Erythroblast (primary cell): ENCODE measurements around the gene TP63.

Source experiments
- GATA1 ChIP-seq: IDR thresholded peaks from 2 replicates; pipeline ENCODE4 v1.6.1; 2011; ENCODE audit warnings: low read depth, mild to moderate bottlenecking, control low read depth, low read length, moderate library complexity
- POLR2A ChIP-seq: IDR thresholded peaks from 2 replicates; pipeline ENCODE4 v1.6.1; 2011; ENCODE audit warnings: mild to moderate bottlenecking, low read length

DNA sequence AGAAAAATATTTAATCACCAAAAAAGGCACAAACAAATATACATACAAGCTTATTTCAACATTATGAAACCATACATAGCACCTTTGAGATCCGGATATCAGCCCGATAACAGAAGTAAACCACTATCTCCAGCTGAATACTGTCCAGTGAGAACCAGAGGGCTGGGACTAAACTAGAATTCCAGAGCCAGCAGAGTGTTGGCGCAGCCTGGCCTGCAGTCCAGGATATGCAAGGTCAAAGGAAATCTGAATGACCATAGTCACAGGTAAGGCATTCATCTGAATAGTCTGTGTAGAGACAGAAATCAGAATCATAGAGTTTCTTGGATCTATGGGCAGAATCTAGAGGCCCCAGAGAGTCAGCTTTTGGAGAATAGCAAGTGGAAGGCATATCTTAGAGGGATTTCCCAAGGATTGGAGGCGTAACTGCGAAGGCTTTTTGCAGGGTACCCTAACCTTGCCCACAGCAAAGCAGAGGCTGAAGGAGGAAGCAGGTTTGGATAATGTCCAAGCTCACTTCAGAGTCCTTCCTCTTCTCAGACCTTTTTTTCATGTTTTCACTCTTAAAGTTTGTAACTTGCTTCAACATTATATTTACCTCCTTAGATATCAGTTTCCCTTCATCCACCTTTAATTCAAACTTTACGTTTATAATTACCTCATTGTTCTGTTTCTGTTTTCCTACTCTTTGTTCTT, 32.5 kb upstream of the TP63 start:
- TF ChIP-seq POLR2A (no peak), GATA1 (no peak)
